22Rv1 (cell line): ENCODE data around the gene TMEM178B.

Experiments
- H3K27ac ChIP-seq: fragments of 450-650 bp; 2 replicates; pipeline ENCODE4 v1.5.1; 2017
- CTCF ChIP-seq: fragments of 450-650 bp; IDR thresholded peaks from 2 replicates; pipeline ENCODE4 v1.5.1; 2017; ENCODE audit warnings: mild to moderate bottlenecking
- ZFX ChIP-seq: fragments of 450-650 bp; IDR thresholded peaks from 2 replicates; pipeline ENCODE4 v1.6.1; 2017; ENCODE audit warnings: antibody characterized with exemption, borderline replicate concordance

TMEM178B gene

DNA sequence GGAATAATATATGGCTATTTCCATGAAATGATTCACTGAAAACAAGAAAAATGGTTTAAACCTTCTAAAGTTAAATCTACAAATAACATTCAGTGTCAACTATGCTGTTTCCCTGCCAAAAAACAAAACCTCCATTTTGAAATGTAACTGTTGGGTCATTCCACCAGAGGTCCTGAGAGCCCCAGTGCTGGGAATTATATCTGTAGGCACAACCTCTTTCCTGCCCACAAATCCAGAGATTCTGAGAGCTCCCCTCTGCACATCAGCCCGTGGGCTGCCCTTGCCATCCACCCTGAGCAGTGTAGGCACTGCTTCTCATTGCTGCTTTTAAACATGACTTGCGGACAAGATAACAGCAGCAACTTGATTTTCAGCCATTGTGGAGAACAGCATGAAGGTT is 198.6 kb downstream of the TMEM178B start:
- no peak overlapping the region for H3K27ac ChIP-seq
- no peak for TF ChIP-seq ZFX
- no peak for TF ChIP-seq CTCF

DNA sequence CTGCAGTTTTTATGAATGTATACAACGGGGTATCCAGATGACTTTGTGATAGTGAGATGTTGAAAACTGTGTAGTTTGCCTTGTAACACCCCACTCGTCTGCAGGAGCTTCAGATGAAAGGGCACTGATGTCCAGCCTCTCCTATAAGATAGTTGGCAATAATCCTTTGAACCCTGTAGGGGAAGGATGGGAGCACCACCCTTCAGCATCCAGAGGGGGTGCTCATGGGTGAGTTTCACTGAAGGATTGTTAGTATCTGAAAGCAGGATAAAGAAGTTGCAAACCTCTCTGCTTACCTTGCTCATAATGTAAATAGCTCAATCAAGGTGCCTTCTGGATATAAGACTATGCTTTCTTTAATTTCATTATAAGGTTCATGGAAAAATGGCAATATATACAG is 201.5 kb downstream of the TMEM178B start:
- TF ChIP-seq ZFX (no peak), CTCF (no peak)
- H3K27ac ChIP-seq = no peak overlapping the region

DNA sequence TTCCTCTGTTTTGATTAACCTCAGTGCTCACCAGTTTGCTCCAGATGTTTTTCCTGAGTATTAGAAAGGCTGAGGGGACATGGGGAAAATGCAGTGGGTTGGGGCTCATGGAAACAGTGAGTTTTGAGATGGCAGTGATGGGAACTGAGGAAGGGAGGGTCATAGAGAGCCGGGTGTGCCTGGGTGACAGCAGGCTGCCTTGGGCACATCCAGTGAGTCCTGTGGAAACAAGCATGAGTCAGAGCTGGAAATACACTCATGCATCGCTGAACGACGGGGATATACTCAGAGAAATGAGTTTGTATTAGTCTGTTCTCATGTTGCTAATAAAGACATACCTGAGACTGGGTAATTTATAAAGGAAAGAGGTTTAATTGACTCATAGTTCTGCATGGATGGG is 202.2 kb downstream of the TMEM178B start:
- no peak overlapping the region for H3K27ac ChIP-seq
- TF ChIP-seq ZFX (no peak), CTCF (no peak)

DNA sequence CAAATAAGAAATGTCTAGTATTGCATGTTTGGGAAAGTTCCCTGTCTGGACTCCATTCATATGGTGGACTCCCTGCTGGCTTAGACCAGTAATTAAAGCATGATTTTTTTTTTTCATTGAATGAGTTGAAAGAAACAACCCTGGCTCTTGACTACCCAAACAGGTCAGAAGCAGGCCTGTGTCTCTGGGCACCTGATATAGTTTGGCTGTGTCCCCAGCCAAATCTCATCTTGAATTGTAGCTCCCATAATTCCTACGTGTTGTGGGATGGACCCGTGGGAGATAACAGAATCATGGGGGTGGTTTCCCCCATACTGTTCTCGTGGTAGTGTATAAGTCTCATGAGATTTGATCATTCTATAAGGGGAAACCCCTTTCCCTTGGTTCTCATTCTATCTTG is 206.2 kb downstream of the TMEM178B start:
- H3K27ac ChIP-seq = no peak overlapping the region
- TF ChIP-seq CTCF (no peak), ZFX (no peak)

- TF ChIP-seq CTCF (no peak), ZFX (no peak)
- H3K27ac ChIP-seq = no peak overlapping the region
Observed at GRCh38 chr7:141281311-141281710, 207.4 kb downstream of the TMEM178B start.

- no peak overlapping the region for H3K27ac ChIP-seq
- TF ChIP-seq CTCF (no peak), ZFX (no peak)
Observed at GRCh38 chr7:141286522-141286921, 212.7 kb downstream of the TMEM178B start.

- no peak for TF ChIP-seq CTCF
- no peak for TF ChIP-seq ZFX
- no peak overlapping the region for H3K27ac ChIP-seq
Observed at GRCh38 chr7:141287936-141288335, 214.1 kb downstream of the TMEM178B start.
